SK-N-SH treated with all-trans-retinoic acid at 6 μM for 48 hours (cell line): Measurements from ENCODE around the gene CASP10.

Experiments used
- ARNTL ChIP-seq: fragments of 450-650 bp; formaldehyde crosslinking; IDR thresholded peaks from 2 replicates; pipeline ENCODE4 v1.5.0; 2020; ENCODE audit warnings: low read depth, mild to moderate bottlenecking, moderate library complexity, borderline replicate concordance
- CSDC2 ChIP-seq: fragments of 250-450 bp; sonication (Bioruptor Pico); IDR thresholded peaks from 2 replicates; pipeline ENCODE4 v1.5.0; 2020; ENCODE audit warnings: mild to moderate bottlenecking, moderate library complexity
- ESRRG ChIP-seq: fragments of 250-450 bp; sonication (Bioruptor Pico); IDR thresholded peaks from 2 replicates; pipeline ENCODE4 v1.6.1; 2021; ENCODE audit warnings: mild to moderate bottlenecking
- ISL1 ChIP-seq: fragments of 250-450 bp; sonication (Bioruptor Pico); IDR thresholded peaks from 2 replicates; pipeline ENCODE4 v2.1.2; 2022; ENCODE audit warnings: mild to moderate bottlenecking, moderate library complexity
- PPARA ChIP-seq: fragments of 250-450 bp; sonication (Bioruptor Pico); IDR thresholded peaks from 2 replicates; pipeline ENCODE4 v1.5.0; 2020; ENCODE audit warnings: mild to moderate bottlenecking, borderline replicate concordance
- RARB ChIP-seq: fragments of 250-450 bp; sonication (Bioruptor Pico); IDR thresholded peaks from 2 replicates; pipeline ENCODE4 v1.8.0; 2021; ENCODE audit warnings: mild to moderate bottlenecking, moderate library complexity
- SNAI2 ChIP-seq: fragments of 250-450 bp; sonication (Bioruptor Pico); IDR thresholded peaks from 2 replicates; pipeline ENCODE4 v1.5.0; 2020; ENCODE audit warnings: mild to moderate bottlenecking, moderate library complexity
- TOX ChIP-seq: fragments of 250-450 bp; sonication (Bioruptor Pico); IDR thresholded peaks from 2 replicates; pipeline ENCODE4 v1.8.0; 2021; ENCODE audit warnings: mild to moderate bottlenecking, moderate library complexity, borderline replicate concordance
- ZFP30 ChIP-seq: fragments of 450-650 bp; formaldehyde crosslinking; IDR thresholded peaks from 2 replicates; pipeline ENCODE4 v1.5.0; 2022; ENCODE audit warnings: mild to moderate bottlenecking, moderate library complexity
- ZNF8 ChIP-seq: fragments of 450-650 bp; formaldehyde crosslinking; IDR thresholded peaks from 2 replicates; pipeline ENCODE4 v1.5.0; 2020; ENCODE audit warnings: mild to moderate bottlenecking, moderate library complexity
- TF ChIP-seq, protein P1 (sequence below): fragments of 250-450 bp; sonication (Bioruptor Pico); IDR thresholded peaks from 2 replicates; pipeline ENCODE4 v1.8.0; 2020; ENCODE audit warnings: mild to moderate bottlenecking, moderate library complexity, borderline replicate concordance
- TF ChIP-seq, protein P2 (sequence below): fragments of 250-450 bp; sonication (Bioruptor Pico); IDR thresholded peaks from 2 replicates; pipeline ENCODE4 v1.5.0; 2020; ENCODE audit warnings: mild to moderate bottlenecking, moderate library complexity

DNA sequence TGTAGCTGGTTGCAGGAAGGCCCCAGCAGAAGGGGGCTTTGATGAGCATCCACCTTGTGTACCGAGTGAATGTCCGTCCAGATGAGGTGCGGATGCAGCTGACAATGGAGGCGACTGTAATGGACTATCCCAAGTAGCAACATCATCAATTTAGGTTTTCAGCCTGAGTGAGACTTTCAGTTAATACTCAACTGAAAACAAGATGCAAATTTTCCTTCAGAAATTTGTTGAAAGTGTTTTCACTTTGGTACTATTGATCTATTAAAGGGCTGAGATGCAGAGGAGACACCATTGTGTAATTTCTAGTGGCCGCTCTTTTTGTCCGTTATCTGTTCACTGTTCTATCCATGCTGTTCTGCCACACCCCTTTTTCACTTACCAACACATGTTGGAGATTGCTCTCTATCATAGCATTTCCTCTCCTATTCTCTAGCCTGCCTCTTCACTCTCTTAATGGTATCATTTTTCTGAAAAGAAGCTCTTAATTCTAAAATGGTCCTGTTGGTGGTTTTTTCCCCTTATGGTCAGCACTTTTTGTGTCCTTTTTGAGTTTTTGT lies 65.4 kb downstream of the CASP10 start:
- TF ChIP-seq, protein P1, sequence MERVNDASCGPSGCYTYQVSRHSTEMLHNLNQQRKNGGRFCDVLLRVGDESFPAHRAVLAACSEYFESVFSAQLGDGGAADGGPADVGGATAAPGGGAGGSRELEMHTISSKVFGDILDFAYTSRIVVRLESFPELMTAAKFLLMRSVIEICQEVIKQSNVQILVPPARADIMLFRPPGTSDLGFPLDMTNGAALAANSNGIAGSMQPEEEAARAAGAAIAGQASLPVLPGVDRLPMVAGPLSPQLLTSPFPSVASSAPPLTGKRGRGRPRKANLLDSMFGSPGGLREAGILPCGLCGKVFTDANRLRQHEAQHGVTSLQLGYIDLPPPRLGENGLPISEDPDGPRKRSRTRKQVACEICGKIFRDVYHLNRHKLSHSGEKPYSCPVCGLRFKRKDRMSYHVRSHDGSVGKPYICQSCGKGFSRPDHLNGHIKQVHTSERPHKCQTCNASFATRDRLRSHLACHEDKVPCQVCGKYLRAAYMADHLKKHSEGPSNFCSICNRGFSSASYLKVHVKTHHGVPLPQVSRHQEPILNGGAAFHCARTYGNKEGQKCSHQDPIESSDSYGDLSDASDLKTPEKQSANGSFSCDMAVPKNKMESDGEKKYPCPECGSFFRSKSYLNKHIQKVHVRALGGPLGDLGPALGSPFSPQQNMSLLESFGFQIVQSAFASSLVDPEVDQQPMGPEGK (CRISPR knock-in tag) = no peak
- TF ChIP-seq ARNTL = no peak
- TF ChIP-seq ZFP30 (CRISPR knock-in tag) = no peak
- TF ChIP-seq, protein P2, sequence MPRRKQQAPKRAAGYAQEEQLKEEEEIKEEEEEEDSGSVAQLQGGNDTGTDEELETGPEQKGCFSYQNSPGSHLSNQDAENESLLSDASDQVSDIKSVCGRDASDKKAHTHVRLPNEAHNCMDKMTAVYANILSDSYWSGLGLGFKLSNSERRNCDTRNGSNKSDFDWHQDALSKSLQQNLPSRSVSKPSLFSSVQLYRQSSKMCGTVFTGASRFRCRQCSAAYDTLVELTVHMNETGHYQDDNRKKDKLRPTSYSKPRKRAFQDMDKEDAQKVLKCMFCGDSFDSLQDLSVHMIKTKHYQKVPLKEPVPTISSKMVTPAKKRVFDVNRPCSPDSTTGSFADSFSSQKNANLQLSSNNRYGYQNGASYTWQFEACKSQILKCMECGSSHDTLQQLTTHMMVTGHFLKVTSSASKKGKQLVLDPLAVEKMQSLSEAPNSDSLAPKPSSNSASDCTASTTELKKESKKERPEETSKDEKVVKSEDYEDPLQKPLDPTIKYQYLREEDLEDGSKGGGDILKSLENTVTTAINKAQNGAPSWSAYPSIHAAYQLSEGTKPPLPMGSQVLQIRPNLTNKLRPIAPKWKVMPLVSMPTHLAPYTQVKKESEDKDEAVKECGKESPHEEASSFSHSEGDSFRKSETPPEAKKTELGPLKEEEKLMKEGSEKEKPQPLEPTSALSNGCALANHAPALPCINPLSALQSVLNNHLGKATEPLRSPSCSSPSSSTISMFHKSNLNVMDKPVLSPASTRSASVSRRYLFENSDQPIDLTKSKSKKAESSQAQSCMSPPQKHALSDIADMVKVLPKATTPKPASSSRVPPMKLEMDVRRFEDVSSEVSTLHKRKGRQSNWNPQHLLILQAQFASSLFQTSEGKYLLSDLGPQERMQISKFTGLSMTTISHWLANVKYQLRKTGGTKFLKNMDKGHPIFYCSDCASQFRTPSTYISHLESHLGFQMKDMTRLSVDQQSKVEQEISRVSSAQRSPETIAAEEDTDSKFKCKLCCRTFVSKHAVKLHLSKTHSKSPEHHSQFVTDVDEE (CRISPR knock-in tag) = no peak
- no peak for TF ChIP-seq CSDC2 (CRISPR knock-in tag)
- no peak for TF ChIP-seq RARB
- TF ChIP-seq TOX (CRISPR knock-in tag) = no peak
- TF ChIP-seq ISL1 = no peak
- TF ChIP-seq ZNF8 (CRISPR knock-in tag) = no peak
- TF ChIP-seq SNAI2 = no peak
- TF ChIP-seq ESRRG = no peak
- TF ChIP-seq PPARA (CRISPR knock-in tag) = no peak
